ENCODE data around the gene ACCSL.
A peak's percentile ranks its signal among the peaks of the same experiment; 100 is the strongest.

Gene ACCSL

GRCh38 chr11:44067266-44067665 is 19.5 kb downstream of the ACCSL start:
- 0 out of 20 replicates have a peak, but pooled peaks cover 0 to 5% (median 0%) of the 10 kb centered on the region in 10 experiments for H3K4me1 ChIP-seq
- peaks cover 0 to 12% (median 0%) of the 10 kb centered on the region in 11 experiments; a peak in 4 of 22 replicates for H3K9me3 ChIP-seq (replicated peaks in 1 of 11)
- peaks cover 4 to 20% (median 17%) of the 10 kb centered on the region in 11 experiments; a peak in 18 of 22 replicates for H3K27me3 ChIP-seq
- no peak overlapping the region for H3K27ac ChIP-seq
- H3K9ac ChIP-seq, result no peak overlapping the region
- no peak for TF ChIP-seq Cebpa-rat (IDR thresholded peaks at IDR 0.05)
- no peaks in the 10 kb centered on the region for H3K36me3 ChIP-seq
- no peaks in the 10 kb centered on the region for H4K20me1 ChIP-seq
- no peak overlapping the region for H3K4me3 ChIP-seq
- H3K4me2 ChIP-seq, result peak overlapping the region in 1 of 11 experiments; percentile 78; a peak in 1 of 22 replicates

DNA sequence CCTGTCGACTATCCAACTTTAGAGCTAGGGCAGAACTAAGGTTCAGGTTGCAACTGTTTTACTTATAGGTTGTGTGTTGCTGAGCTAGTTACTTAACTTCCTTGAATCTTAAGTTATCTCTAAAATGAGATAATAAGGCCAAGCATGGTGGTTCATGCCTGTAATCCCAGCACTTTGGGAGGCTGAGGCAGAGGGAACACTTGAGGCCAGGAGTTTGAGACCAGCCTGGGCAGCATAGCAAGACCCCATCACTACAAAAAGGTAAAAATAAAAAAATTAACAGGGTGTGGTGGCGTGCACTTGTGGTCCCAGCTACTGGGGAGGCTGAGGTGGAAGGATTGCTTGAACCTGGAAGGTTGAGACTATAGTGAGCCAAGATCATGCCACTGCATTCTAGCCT is 20.4 kb downstream of the ACCSL start:
- Histone ChIP-seq H3K27me3 (peaks cover 4 to 20% (median 17%) of the 10 kb centered on the region in 11 experiments; a peak in 18 of 22 replicates), H3K9me3 (replicated peaks in 1 of 11) (peaks cover 0 to 12% (median 0%) of the 10 kb centered on the region in 11 experiments; a peak in 4 of 22 replicates), H3K4me1 (0 out of 20 replicates have a peak, but pooled peaks cover 0 to 5% (median 0%) of the 10 kb centered on the region in 10 experiments), H4K20me1 (no peaks in the 10 kb centered on the region), H3K27ac (no peak overlapping the region), H3K36me3 (no peaks in the 10 kb centered on the region), H3K4me2 (no peak overlapping the region), H3K9ac (no peak overlapping the region), H3K4me3 (no peak overlapping the region)
- TF ChIP-seq Cebpa-rat (IDR thresholded peaks at IDR 0.05), result no peak

DNA sequence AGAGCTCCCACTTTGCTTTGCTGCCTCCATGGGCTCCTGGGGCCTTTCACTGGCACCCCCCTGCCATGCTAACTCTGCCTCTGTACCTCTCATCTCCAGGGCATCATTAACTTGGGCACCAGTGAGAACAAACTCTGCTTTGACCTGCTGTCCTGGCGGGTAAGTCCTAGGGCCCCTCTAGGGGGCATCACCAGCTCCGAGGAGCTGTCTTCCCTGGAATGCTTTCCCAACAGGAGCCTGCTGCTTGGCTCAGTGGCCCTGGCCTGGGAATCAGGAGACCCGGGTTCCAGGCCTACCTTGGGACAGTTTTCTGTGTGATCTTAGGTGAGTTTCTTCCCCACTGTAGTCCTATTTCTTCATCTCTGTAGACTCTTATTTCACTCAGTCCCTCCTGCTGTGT is 23.4 kb downstream of the ACCSL start:
- Histone ChIP-seq H3K9me3 (replicated peaks in 1 of 11) (peaks cover 0 to 9% (median 0%) of the 10 kb centered on the region in 11 experiments; a peak in 4 of 22 replicates), H4K20me1 (no peaks in the 10 kb centered on the region), H3K36me3 (no peaks in the 10 kb centered on the region), H3K9ac (no peak overlapping the region), H3K4me2 (no peak overlapping the region), H3K27ac (no peak overlapping the region), H3K4me1 (peaks cover 4 to 14% (median 10%) of the 10 kb centered on the region in 10 experiments; a peak in 13 of 20 replicates), H3K4me3 (no peak overlapping the region), H3K27me3 (peaks cover 0 to 9% (median 7%) of the 10 kb centered on the region in 11 experiments; a peak in 13 of 22 replicates)
- TF ChIP-seq Cebpa-rat (IDR thresholded peaks at IDR 0.05), result no peak

- Histone ChIP-seq H3K4me2 (no peak overlapping the region), H3K27ac (no peak overlapping the region), H3K4me1 (peaks cover 4 to 13% (median 10%) of the 10 kb centered on the region in 10 experiments; a peak in 13 of 20 replicates), H3K27me3 (no peaks in the 10 kb centered on the region), H4K20me1 (no peaks in the 10 kb centered on the region), H3K9ac (no peak overlapping the region), H3K36me3 (no peaks in the 10 kb centered on the region), H3K9me3 (replicated peaks in 1 of 11) (no peaks in the 10 kb centered on the region), H3K4me3 (no peak overlapping the region)
- TF ChIP-seq Cebpa-rat (IDR thresholded peaks at IDR 0.05), result no peak
These were observed 25.2 kb downstream of the ACCSL start for GRCh38 chr11:44072757-44073658.

DNA sequence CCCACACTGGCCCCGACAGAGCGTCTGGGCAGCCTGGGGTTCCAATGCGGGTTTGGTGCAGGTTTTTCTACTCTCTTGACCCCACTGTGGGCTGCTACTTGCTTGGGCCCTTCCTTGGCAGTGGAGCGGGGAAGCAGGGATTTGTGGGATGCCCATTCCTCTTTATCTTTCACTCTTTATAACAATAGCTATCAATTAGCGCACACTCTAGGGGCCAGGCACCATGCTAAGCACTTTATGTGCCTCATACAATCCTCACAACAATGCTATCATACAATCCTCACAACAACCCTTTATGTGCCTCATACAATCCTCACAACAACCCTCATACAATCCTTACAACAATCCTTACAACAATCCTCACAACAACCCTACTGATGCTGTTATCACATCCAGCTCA is 31.0 kb downstream of the ACCSL start:
- Histone ChIP-seq H3K9ac (no peak overlapping the region), H4K20me1 (no peaks in the 10 kb centered on the region), H3K27ac (no peak overlapping the region), H3K27me3 (no peaks in the 10 kb centered on the region), H3K4me1 (peaks cover 4 to 13% (median 10%) of the 10 kb centered on the region in 10 experiments; a peak in 13 of 20 replicates), H3K4me2 (no peak overlapping the region), H3K36me3 (no peaks in the 10 kb centered on the region), H3K4me3 (no peak overlapping the region), H3K9me3 (replicated peaks in 1 of 11) (no peaks in the 10 kb centered on the region)
- no peak for TF ChIP-seq Cebpa-rat (IDR thresholded peaks at IDR 0.05)

- Histone ChIP-seq H3K9ac (no peak overlapping the region), H3K36me3 (no peaks in the 10 kb centered on the region), H3K9me3 (replicated peaks in 1 of 11) (no peaks in the 10 kb centered on the region)
These were observed 31.6 kb downstream of the ACCSL start for GRCh38 chr11:44079376-44079775.

DNA sequence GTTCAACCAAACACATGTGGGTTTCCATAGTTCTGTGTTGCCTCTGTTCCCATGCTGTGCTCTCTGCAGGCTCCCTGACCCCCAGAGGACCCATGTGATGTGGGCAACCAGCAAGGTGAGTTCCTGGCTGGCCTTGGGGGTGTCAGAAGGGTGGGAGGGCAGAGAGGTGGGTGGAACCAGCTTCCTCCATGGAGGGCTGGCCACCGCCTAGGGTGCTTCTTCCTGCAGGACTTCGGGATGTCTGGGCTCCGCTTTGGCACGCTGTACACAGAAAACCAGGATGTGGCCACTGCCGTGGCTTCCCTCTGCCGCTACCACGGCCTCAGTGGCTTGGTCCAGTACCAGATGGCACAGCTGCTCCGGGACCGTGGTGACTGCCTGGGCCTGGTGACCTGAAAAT is 33.2 kb downstream of the ACCSL start:
- TF ChIP-seq Cebpa-rat (IDR thresholded peaks at IDR 0.05), result no peak
- Histone ChIP-seq H3K36me3 (no peaks in the 10 kb centered on the region), H4K20me1 (no peaks in the 10 kb centered on the region), H3K9ac (no peak overlapping the region), H3K4me3 (no peak overlapping the region), H3K27me3 (no peaks in the 10 kb centered on the region), H3K9me3 (replicated peaks in 1 of 11) (peaks cover 0 to 9% (median 5%) of the 10 kb centered on the region in 11 experiments; a peak in 9 of 22 replicates), H3K4me1 (no peaks in the 10 kb centered on the region), H3K27ac (no peak overlapping the region), H3K4me2 (no peak overlapping the region)

More at GRCh38 chr11:44079376-44079775, 31.6 kb downstream of the ACCSL start:
- H3K4me3 ChIP-seq, result no peak overlapping the region
- peaks cover 2 to 11% (median 8%) of the 10 kb centered on the region in 10 experiments; a peak in 13 of 20 replicates for H3K4me1 ChIP-seq
- H4K20me1 ChIP-seq, result no peaks in the 10 kb centered on the region
- no peak for TF ChIP-seq Cebpa-rat (IDR thresholded peaks at IDR 0.05)
- no peak overlapping the region for H3K4me2 ChIP-seq
- H3K27me3 ChIP-seq, result no peaks in the 10 kb centered on the region
- no peak overlapping the region for H3K27ac ChIP-seq

DNA sequence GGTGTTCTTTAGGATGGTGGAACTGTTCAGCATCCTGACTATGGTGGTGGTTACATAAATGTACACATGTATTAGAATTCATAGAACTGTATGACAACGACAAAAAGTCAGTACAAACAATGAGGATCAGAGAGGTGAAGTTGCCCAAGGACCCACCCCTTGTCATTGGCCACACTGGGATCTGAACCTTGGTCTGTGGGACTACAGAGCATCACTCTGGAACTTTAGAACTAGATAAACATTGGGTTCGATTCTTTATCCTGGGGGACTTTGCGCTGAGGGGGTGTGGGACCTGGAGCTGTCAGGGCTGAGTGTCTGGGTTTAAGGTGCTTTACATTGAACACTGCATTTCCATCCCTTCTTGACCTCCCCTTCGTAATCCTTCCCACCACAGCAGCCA is 34.9 kb downstream of the ACCSL start:
- Histone ChIP-seq H3K9me3 (replicated peaks in 1 of 11) (peaks cover 0 to 11% (median 5%) of the 10 kb centered on the region in 11 experiments; a peak in 9 of 22 replicates), H3K9ac (no peak overlapping the region), H3K36me3 (no peaks in the 10 kb centered on the region), H3K4me1 (no peaks in the 10 kb centered on the region), H3K27ac (no peak overlapping the region), H4K20me1 (no peaks in the 10 kb centered on the region), H3K4me2 (no peak overlapping the region), H3K4me3 (no peak overlapping the region), H3K27me3 (no peaks in the 10 kb centered on the region)
- no peak for TF ChIP-seq Cebpa-rat (IDR thresholded peaks at IDR 0.05)

DNA sequence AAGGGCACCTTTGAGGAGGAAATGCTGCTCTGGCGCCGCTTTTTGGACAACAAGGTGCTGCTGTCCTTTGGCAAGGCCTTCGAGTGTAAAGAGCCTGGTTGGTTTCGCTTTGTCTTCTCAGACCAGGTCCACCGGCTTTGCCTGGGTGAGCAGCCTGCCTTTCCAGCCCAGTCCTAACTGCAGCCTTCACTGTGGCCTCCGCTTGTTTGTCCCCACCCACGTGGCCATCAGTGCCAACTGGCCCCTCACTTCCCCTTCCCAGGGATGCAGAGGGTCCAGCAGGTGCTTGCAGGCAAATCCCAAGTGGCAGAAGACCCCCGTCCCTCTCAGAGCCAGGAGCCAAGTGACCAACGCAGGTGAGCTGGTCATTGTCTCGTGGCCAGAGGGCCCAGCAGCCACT is 35.7 kb downstream of the ACCSL start:
- no peaks in the 10 kb centered on the region for H3K36me3 ChIP-seq
- no peak for TF ChIP-seq Cebpa-rat (IDR thresholded peaks at IDR 0.05)
- no peaks in the 10 kb centered on the region for H3K27me3 ChIP-seq
- no peaks in the 10 kb centered on the region for H4K20me1 ChIP-seq
- H3K4me2 ChIP-seq, result no peak overlapping the region
- H3K4me1 ChIP-seq, result no peaks in the 10 kb centered on the region; a peak in 1 of 20 replicates
- no peak overlapping the region for H3K9ac ChIP-seq
- H3K27ac ChIP-seq, result no peak overlapping the region
- H3K4me3 ChIP-seq, result no peak overlapping the region
- H3K9me3 ChIP-seq (replicated peaks in 1 of 11), result peaks cover 0 to 11% (median 5%) of the 10 kb centered on the region in 11 experiments; a peak in 9 of 22 replicates

All from BLaER1 treated with 17β-estradiol and CSF1 and Interleukin-3, amounts not matched to agents 10 nM and 100 nM (cell line).